Measurements from ENCODE around the gene KLRC4. TPM values are rescaled to one million over a fixed set of nuclear protein-coding genes. Genes with fewer than 3 reads are reported as not detected.

Gene KLRC4
- total RNA-seq, 4 donors from 2014 or later: 0.51 TPM; not detected in 3

GRCh38 chr12:10386857-10387256 lies 22.7 kb downstream of the KLRC4 start:
- TF ChIP-seq, protein P1, sequence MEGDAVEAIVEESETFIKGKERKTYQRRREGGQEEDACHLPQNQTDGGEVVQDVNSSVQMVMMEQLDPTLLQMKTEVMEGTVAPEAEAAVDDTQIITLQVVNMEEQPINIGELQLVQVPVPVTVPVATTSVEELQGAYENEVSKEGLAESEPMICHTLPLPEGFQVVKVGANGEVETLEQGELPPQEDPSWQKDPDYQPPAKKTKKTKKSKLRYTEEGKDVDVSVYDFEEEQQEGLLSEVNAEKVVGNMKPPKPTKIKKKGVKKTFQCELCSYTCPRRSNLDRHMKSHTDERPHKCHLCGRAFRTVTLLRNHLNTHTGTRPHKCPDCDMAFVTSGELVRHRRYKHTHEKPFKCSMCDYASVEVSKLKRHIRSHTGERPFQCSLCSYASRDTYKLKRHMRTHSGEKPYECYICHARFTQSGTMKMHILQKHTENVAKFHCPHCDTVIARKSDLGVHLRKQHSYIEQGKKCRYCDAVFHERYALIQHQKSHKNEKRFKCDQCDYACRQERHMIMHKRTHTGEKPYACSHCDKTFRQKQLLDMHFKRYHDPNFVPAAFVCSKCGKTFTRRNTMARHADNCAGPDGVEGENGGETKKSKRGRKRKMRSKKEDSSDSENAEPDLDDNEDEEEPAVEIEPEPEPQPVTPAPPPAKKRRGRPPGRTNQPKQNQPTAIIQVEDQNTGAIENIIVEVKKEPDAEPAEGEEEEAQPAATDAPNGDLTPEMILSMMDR (IDR thresholded peaks at IDR 0.05; ENCODE audit: low read depth): no peak

GRCh38 chr12:10385166-10385613 lies 24.4 kb downstream of the KLRC4 start:
- TF ChIP-seq, protein P1 (IDR thresholded peaks at IDR 0.05; ENCODE audit: low read depth): no peak

DNA sequence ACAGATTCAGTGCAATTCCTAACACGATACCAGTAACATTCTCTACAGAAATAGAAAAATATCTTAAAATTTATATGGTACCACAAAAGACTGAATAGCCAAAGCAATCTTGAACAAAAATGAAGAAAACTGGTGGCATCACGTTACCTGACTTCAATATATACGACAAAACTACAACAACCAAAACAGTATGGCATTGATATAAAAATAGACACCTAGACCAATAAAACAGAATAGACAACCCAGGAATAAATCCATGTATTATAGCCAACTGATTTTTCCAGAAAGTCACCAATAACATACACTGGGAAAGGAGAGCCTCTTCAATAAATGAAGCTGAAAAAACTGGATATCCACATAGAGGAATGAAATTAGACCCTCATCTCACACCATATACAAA lies 25.4 kb downstream of the KLRC4 start:
- TF ChIP-seq, protein P1 (IDR thresholded peaks at IDR 0.05; ENCODE audit: low read depth): no peak

GRCh38 chr12:10381928-10382628 lies 27.5 kb downstream of the KLRC4 start:
- TF ChIP-seq, protein P1 (IDR thresholded peaks at IDR 0.05; ENCODE audit: low read depth): no peak

DNA sequence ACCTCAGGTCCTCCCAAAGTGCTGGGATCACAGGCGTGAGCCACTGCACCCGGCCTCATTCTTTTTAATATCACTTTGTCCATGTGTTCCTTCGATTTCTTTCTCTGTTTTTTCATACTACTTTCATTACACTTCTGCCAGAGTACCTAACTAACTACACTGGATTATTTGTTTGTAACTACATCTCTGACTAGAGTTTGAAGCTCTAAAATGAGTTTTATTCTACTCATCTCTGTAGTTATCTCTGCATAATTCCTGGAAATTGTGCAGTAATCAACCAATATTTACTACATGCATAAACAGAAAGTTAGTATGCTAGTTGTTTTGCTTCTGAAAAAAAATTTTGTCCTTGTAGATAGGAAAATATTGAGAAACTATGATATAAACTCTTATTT lies 34.9 kb downstream of the KLRC4 start:
- TF ChIP-seq, protein P1 (IDR thresholded peaks at IDR 0.05; ENCODE audit: low read depth): no peak

DNA sequence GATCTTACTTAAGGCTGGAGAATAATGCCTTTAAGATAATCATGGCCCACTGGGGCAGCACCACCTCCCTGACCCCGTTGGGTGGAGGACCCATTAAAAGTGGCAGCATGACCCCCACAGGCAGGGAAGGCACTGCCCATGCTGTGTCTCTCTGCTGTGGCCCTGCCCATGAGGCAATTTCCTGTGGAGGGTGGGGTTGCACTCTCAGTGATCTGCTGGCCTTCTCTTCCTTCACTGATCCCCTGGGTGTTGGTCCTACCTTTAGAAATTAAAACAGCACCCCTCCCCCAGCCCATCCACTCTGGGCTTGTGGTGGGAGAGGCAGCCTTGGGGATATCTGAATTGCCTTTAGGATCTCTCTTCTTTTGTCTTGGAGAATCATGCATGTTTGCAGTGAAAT lies 37.0 kb downstream of the KLRC4 start:
- TF ChIP-seq, protein P1 (IDR thresholded peaks at IDR 0.05; ENCODE audit: low read depth): no peak

GRCh38 chr12:10369557-10370415 lies 39.8 kb downstream of the KLRC4 start:
- TF ChIP-seq, protein P1 (IDR thresholded peaks at IDR 0.05; ENCODE audit: low read depth): no peak
